Gastrocnemius medialis (tissue), 4 donors: ENCODE data around the gene SH3GL3.

Source experiments
- POLR2A ChIP-seq, 2 donors: fragments of 450-650 bp; IDR thresholded peaks; one replicate each; pipeline ENCODE4 v1.6.1; 2017; ENCODE audit warnings: antibody characterized with exemption in 2 of 2, mild to moderate bottlenecking in 2 of 2, moderate library complexity in 2 of 2
- TF ChIP-seq, protein P1 (sequence below), 5 experiments: fragments of 450-650 bp in 3 of 5; fragments of 200-600 bp in 2 of 5; sonication (generic) in 2 of 5; IDR thresholded peaks in 4 of 5; conservative IDR thresholded peaks in 1 of 5; 1 replicate in 4 of 5; 2 replicates in 1 of 5; pipeline ENCODE4 v1.5.1; 2016 to 2019; ENCODE audit warnings: antibody characterized with exemption in 5 of 5, mild to moderate bottlenecking in 3 of 5, moderate library complexity in 3 of 5

GRCh38 chr15:83588441-83588840 lies 141.3 kb downstream of the SH3GL3 start:
- TF ChIP-seq, protein P1, sequence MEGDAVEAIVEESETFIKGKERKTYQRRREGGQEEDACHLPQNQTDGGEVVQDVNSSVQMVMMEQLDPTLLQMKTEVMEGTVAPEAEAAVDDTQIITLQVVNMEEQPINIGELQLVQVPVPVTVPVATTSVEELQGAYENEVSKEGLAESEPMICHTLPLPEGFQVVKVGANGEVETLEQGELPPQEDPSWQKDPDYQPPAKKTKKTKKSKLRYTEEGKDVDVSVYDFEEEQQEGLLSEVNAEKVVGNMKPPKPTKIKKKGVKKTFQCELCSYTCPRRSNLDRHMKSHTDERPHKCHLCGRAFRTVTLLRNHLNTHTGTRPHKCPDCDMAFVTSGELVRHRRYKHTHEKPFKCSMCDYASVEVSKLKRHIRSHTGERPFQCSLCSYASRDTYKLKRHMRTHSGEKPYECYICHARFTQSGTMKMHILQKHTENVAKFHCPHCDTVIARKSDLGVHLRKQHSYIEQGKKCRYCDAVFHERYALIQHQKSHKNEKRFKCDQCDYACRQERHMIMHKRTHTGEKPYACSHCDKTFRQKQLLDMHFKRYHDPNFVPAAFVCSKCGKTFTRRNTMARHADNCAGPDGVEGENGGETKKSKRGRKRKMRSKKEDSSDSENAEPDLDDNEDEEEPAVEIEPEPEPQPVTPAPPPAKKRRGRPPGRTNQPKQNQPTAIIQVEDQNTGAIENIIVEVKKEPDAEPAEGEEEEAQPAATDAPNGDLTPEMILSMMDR (IDR thresholded peaks at IDR 0.05 in 4 of 5, conservative IDR thresholded peaks at IDR 0.05 in 1 of 5): no peak
- TF ChIP-seq POLR2A (IDR thresholded peaks at IDR 0.05): no peak
